ENCODE measurements around the gene INF2.

The INF2 gene

DNA sequence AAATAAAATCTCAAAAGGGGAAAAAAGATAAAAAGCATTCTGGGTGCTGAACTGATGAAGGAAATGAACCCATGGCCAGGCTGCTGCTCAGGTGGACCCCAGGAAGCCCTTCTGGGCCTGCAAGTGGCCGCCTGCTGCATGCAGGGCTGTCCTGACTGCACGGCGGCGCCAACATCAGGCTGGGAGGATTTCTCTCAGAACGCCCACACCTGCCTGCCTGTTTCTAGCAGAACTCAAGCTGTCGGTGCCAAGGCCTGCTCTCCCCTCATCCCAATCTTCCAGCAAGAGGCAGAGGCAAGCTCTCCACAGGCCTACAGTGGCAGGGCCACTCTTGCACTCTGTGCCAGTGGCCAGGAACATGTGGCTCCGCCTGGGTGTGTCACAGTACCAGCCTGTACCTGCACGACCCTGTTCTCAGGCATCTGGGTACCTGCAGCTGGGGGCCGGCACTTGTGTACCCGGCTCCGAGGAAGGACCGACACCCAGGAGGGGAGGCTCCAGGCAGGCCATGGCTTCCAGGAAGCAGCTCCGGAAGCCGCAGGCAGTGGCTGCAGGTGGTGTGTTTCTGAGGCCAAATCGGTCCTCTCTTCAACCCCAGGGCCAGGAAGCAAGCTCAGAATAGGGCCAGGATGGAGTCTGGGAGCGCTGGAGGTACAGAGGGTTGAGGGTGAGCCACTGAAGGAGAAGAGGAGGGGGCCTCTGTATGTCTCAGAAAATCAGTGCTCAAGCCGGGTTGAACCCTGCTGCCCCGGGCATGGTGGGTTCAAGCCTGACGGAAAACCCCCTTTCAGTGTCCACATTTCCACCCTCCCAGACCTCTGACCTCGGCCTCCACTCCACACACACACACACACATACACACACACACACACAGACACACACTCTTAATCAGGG, 2.5 kb upstream of the INF2 start:
- H3K9ac ChIP-seq (ENCODE audit: low read length), result no peak overlapping the region
- no peak for DNase-seq
- H3F3A ChIP-seq (ENCODE audit: insufficient read depth, low read length), result no peaks in the 10 kb centered on the region
- TF ChIP-seq EZH2phosphoT487 (IDR thresholded peaks at IDR 0.05; ENCODE audit: low read length), result no peak
- no peak for TF ChIP-seq EZH2 (optimal IDR thresholded peaks at IDR 0.05; ENCODE audit: low read depth, low read length)
- TF ChIP-seq CTCF (IDR thresholded peaks at IDR 0.05; ENCODE audit: low read length), result no peak
- H4K20me1 ChIP-seq (ENCODE audit: insufficient read depth, low read length), result no peaks in the 10 kb centered on the region
- H3K27me3 ChIP-seq (replicated peaks; ENCODE audit: insufficient read depth, low read length), result no peaks in the 10 kb centered on the region; the same call in 1 of the 2 replicates
- no peak overlapping the region for H3K4me2 ChIP-seq (ENCODE audit: low read depth, low read length)
- H3K79me2 ChIP-seq (ENCODE audit: low read length), result peaks cover 12% of the 10 kb centered on the region
- H2AFZ ChIP-seq (ENCODE audit: low read length), result no peak overlapping the region
- no peaks in the 10 kb centered on the region for H3K36me3 ChIP-seq (replicated peaks; ENCODE audit: insufficient read depth, low read length)
- H3K9me2 ChIP-seq (replicated peaks; ENCODE audit: insufficient read depth, low read length), result no peaks in the 10 kb centered on the region
- H3K4me3 ChIP-seq (ENCODE audit: low read length), result no peak overlapping the region
- H3K9me3 ChIP-seq (replicated peaks; ENCODE audit: insufficient read depth, low read length), result no peaks in the 10 kb centered on the region
- no peak overlapping the region for H3K27ac ChIP-seq (ENCODE audit: low read length)
- no peaks in the 10 kb centered on the region for H3K4me1 ChIP-seq (ENCODE audit: low read length)

DNA sequence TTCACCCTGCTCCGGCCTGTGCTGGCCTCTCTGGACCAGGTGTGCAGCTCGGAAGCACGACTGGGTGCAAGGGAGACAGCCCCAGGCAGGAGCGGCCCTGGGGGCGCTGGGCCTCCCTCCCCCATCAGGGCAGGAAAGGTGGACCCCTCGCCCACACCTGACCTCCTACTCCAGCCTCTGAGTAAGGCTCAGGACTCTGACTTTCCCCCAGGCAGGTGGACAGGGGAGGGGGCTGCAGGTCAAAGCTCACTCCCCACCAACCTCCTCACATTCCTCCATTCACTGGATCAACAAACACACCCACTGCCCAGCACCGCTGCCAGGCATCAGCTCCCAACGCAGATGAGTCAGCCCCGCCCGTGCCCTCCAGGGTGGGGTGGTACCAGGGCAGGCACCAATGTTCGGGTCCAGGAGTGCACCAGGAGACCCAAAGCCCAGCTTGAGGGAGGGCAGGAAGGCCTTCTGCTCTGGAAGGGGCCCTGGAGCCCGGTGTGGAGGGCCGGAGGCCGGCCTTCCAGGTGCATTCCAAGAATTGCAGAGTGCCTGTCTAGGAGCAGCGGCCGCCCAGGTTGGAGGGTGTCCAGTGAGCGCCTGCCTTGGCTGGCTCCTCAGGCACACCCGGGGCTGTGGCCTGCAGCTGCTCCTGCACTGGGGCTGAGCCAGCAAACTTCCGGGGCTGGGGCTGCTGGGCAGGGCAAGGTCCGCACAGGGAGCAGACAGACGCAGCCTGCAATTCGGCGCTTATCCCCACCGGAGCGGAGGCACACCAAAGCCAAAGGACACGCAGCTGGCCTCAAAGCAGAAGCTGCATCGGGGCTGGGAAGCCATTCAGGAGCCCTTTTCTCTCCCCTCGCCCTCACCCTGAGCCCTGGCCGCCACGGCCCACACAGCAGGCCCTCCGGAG, 1.6 kb upstream of the INF2 start:
- H3K4me2 ChIP-seq (ENCODE audit: low read depth, low read length), result no peak overlapping the region
- H3K4me1 ChIP-seq (ENCODE audit: low read length), result no peaks in the 10 kb centered on the region
- no peak overlapping the region for H3K9ac ChIP-seq (ENCODE audit: low read length)
- H3K27ac ChIP-seq (ENCODE audit: low read length), result no peak overlapping the region
- no peaks in the 10 kb centered on the region for H3K36me3 ChIP-seq (replicated peaks; ENCODE audit: insufficient read depth, low read length)
- no peak overlapping the region for H2AFZ ChIP-seq (ENCODE audit: low read length)
- H3K79me2 ChIP-seq (ENCODE audit: low read length), result peaks cover 12% of the 10 kb centered on the region
- H3K9me2 ChIP-seq (replicated peaks; ENCODE audit: insufficient read depth, low read length), result no peaks in the 10 kb centered on the region
- TF ChIP-seq EZH2 (optimal IDR thresholded peaks at IDR 0.05; ENCODE audit: low read depth, low read length) (no peak), EZH2phosphoT487 (IDR thresholded peaks at IDR 0.05; ENCODE audit: low read length) (no peak), CTCF (IDR thresholded peaks at IDR 0.05; ENCODE audit: low read length) (no peak)
- H3F3A ChIP-seq (ENCODE audit: insufficient read depth, low read length), result no peaks in the 10 kb centered on the region
- H4K20me1 ChIP-seq (ENCODE audit: insufficient read depth, low read length), result no peaks in the 10 kb centered on the region
- H3K27me3 ChIP-seq (replicated peaks; ENCODE audit: insufficient read depth, low read length), result no peaks in the 10 kb centered on the region; the same call in 1 of the 2 replicates
- no peaks in the 10 kb centered on the region for H3K9me3 ChIP-seq (replicated peaks; ENCODE audit: insufficient read depth, low read length)
- H3K4me3 ChIP-seq (ENCODE audit: low read length), result no peak overlapping the region
- DNase-seq, result no peak

GRCh38 chr14:104688505-104689108, 811 bp upstream of the INF2 start:
- Histone ChIP-seq H3K4me2 (ENCODE audit: low read depth, low read length) (no peak overlapping the region), H3K27ac (ENCODE audit: low read length) (no peak overlapping the region), H3K36me3 (replicated peaks; ENCODE audit: insufficient read depth, low read length) (no peaks in the 10 kb centered on the region), H3K79me2 (ENCODE audit: low read length) (peaks cover 12% of the 10 kb centered on the region), H3K4me1 (ENCODE audit: low read length) (no peaks in the 10 kb centered on the region), H3K9ac (ENCODE audit: low read length) (no peak overlapping the region), H2AFZ (ENCODE audit: low read length) (no peak overlapping the region), H3K27me3 (replicated peaks; ENCODE audit: insufficient read depth, low read length) (no peaks in the 10 kb centered on the region; the same call in 1 of the 2 replicates), H4K20me1 (ENCODE audit: insufficient read depth, low read length) (no peaks in the 10 kb centered on the region), H3F3A (ENCODE audit: insufficient read depth, low read length) (no peaks in the 10 kb centered on the region), H3K9me3 (replicated peaks; ENCODE audit: insufficient read depth, low read length) (no peaks in the 10 kb centered on the region), H3K4me3 (ENCODE audit: low read length) (no peak overlapping the region), H3K9me2 (replicated peaks; ENCODE audit: insufficient read depth, low read length) (no peaks in the 10 kb centered on the region)
- DNase-seq, result no peak
- TF ChIP-seq EZH2phosphoT487 (IDR thresholded peaks at IDR 0.05; ENCODE audit: low read length), result no peak
- TF ChIP-seq EZH2 (optimal IDR thresholded peaks at IDR 0.05; ENCODE audit: low read depth, low read length), result no peak
- TF ChIP-seq CTCF (IDR thresholded peaks at IDR 0.05; ENCODE audit: low read length), result no peak

Measured in MM.1S (cell line).